NCI-H82 treated with DMSO at 0.1 percent for 48 hours (cell line): Measurements from ENCODE around the gene SMPX.

Experiments used
- DNase-seq: peaks from one replicate; lab custom pipeline; 2025; ENCODE audit not compliant: unreplicated experiment; lab: John Stamatoyannopoulos, UW

SMPX gene

GRCh38 chrX:21658746-21659145 is 99.2 kb downstream of the SMPX start:
- no peak for DNase-seq

DNA sequence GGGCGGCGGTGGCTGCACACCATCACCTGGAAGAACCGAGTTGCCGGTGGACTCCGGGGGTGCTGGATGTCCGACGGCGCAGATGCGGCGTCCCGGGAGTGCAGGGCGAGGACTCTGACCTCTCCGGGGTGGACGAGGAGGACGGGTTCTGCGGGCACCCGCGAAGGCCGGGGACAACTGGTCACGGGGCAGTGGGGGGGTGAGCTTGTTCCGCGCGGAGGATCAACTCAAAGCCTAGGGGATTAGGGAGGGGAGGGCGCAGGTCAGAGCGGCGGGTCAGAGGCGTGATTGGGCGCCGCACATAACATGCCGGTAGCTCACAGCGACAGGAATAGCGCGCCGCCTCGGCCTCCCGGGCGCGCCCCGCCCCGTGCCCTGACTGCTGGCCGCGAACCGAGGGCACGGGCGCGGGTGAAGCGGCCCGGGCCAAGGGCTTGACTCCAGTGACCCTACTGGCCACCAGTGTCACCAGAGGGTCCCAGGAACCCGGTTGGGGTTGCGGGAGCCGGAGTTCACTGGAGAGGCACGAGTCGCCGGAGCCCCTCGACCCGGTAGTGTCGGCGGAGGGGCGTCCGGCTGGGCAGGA is 99.7 kb downstream of the SMPX start, which contains the start of gene KLHL34:
TSS of gene KLHL34 (minus strand) at position 179 of the 586 bp plus-strand sequence. CDS start 542 bp downstream, outside the sequence.
- DNase-seq: no peak

DNA sequence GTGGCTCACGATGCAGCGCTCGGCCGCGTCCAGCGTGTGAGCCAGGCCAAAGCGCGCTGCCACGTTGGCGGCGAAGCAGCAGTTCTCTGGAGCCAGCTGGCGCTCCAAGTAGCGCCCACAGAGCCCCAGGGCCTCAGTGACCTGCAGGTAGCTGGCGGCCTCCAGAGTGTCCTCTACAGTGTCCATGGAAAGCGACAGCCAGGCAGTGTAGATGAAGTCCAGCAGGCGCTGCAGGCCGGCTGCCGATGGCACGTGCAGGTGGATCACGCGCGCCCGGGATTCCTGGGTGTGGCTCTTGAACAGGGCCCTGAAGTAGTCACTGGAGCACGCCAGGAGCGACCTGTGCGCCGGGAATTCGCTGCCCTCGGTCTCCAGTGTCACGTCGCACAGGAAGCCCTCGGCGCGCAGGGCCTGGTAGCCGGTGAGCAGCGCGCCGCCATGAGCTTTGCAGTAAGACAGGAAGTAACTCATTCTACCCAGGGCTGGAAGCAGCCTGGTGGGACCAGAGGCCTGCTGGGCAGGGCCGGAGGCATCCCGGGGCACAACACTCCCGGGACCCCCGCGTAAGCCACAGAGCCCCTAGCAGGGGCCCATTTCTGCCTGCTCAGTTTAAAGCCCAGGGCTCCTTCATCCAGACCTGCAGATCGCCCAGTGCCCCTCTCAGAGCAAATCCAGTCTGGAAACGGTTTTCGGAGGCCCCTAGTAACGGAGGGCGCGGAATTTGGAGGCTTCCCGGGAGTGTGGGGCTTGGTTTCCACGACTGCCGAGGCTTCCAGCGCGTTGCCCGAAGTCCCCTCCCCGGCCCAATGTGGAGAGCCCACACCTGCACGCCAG is 100.4 kb downstream of the SMPX start:
- no peak for DNase-seq

DNA sequence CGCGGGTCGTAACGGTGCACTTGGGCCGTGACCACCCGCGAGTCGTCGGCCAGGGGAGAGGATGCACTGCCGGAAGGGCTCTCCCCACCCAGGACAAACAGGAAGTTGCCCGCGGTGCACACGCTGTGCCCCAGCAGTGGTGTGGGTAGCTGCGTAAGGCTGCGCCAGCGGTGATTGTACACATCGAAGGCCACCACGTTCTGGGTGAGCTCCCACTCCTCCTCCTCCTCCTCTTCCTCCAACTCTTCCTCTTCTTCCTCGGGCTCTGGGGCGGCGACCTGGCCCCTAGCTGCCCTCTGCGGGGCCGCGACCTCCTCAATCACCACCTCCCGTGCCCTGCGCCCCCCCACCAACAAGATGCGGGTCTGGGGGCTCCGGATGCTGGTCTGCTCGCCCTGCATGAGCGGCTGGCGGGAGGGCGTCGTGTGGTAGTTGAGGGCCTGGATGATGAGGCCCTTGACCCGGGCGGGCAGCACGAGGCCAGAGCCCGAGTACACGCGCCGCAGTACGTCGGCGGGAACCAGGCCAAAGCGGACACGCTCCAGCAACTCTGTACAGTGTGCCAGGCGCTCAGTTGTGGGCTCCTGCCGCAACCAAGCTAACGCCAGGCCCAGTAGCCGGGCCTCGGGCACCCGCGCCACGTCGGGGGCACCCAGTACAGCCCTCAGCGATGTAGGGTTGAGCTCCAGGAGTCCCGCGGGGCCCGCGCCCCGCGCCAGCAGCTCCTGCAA is 101.2 kb downstream of the SMPX start:
- DNase-seq: no peak
